OCI-LY7 (cell line): Measurements from ENCODE around the gene CCDC127.

Experiments
- EZH2phosphoT487 ChIP-seq: fragments of 200-600 bp; sonication (generic); IDR thresholded peaks from 2 replicates; pipeline ENCODE4 v1.6.1; 2018; ENCODE audit warnings: low read depth, borderline replicate concordance, mild to moderate bottlenecking, mixed run types, antibody characterized with exemption, low read length, moderate library complexity, mixed read lengths
- TF ChIP-seq, protein P1 (sequence below): fragments of 200-600 bp; sonication (generic); conservative IDR thresholded peaks from 2 replicates; pipeline ENCODE4 v1.5.1; 2014; ENCODE audit warnings: mild to moderate bottlenecking, antibody characterized with exemption, low read length, moderate library complexity, mixed read lengths

DNA sequence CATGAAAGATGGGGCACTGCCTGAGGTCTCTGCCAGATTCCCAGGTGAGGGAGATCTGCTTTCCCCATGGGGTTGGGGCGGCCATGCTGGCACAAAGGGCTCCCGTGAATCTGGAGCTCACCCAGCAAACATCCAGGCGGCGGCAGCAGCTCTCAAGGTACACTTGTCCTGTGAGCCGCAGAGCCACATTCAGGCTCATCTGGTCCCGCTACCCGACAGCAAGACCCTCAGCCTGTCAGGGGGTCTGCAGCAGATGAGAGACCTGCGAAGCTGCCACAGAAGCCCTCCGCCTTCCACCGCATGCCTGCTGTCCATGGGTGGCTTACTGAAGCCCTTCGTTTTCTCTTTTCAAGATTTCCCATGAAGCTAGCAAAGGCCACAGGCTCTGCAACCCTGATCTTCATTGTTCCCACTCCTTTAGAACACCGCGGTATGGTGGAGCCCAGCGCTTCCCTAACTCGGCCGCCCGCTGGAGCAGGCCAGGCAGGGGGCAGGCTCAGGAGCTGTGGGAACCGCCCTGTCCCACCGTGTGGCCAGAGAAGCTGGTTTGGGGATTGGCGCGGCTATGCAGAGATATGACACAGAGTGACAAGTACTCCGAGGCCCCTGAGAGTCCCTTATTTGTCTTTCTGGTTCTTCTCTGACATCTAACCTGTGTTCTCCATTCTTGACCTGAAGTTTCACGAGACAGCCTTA, 17.9 kb downstream of the CCDC127 start:
- TF ChIP-seq, protein P1, sequence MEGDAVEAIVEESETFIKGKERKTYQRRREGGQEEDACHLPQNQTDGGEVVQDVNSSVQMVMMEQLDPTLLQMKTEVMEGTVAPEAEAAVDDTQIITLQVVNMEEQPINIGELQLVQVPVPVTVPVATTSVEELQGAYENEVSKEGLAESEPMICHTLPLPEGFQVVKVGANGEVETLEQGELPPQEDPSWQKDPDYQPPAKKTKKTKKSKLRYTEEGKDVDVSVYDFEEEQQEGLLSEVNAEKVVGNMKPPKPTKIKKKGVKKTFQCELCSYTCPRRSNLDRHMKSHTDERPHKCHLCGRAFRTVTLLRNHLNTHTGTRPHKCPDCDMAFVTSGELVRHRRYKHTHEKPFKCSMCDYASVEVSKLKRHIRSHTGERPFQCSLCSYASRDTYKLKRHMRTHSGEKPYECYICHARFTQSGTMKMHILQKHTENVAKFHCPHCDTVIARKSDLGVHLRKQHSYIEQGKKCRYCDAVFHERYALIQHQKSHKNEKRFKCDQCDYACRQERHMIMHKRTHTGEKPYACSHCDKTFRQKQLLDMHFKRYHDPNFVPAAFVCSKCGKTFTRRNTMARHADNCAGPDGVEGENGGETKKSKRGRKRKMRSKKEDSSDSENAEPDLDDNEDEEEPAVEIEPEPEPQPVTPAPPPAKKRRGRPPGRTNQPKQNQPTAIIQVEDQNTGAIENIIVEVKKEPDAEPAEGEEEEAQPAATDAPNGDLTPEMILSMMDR: no peak
- TF ChIP-seq EZH2phosphoT487: no peak
